ENCODE results near the gene TCF7L1. TPM values are rescaled to one million over a fixed set of nuclear protein-coding genes. Genes with fewer than 3 reads are reported as not detected.

Gene TCF7L1
- total and polyA plus RNA-seq, 9 of the 15 experiments (the other 6 are each of a cell fraction or from before 2014, with no cell fraction given), result 0.03 to 0.11 (median 0.07) TPM; not detected in 5

GRCh38 chr2:85156153-85156552 is 23.0 kb downstream of the TCF7L1 start:
- POLR2A ChIA-PET, result interaction anchor here (0.5 to 1.2 kb wide), 3 partner anchors 11 to 674 kb away, joined by 3 read pairs; no protein-coding TSS in a partner anchor
- no peak for ATAC-seq
- 0% methylated on average over 7 of the region's 7 CpGs for WGBS (ENCODE audit: insufficient coverage, low coverage, missing lambda C conversion rate)

GRCh38 chr2:85156619-85157018 is 23.4 kb downstream of the TCF7L1 start:
- Histone ChIP-seq H3K4me2 (ENCODE audit: insufficient read depth, low read length) (no peak overlapping the region), H4K20me1 (replicated peaks; ENCODE audit: control insufficient read depth, insufficient read depth, low read length) (no peaks in the 10 kb centered on the region), H3K9ac (ENCODE audit: insufficient read depth in 1 of 2, low read depth in 2 of 2, low read length in 2 of 2) (no peak overlapping the region), H3K27ac (ENCODE audit: extremely low read depth, low read depth, low read length) (no peak overlapping the region), H3K36me3 (ENCODE audit: control insufficient read depth, insufficient read depth, low read length) (no peaks in the 10 kb centered on the region), H3K4me3 (no peak overlapping the region), H3K9me1 (ENCODE audit: control insufficient read depth, insufficient read depth, low read length) (no peaks in the 10 kb centered on the region), H3K27me3 (ENCODE audit: control insufficient read depth in 2 of 2, insufficient read depth in 2 of 2, low read length in 2 of 2) (peaks cover 19 to 58% of the 10 kb centered on the region in 2 experiments), H3K79me2 (ENCODE audit: control insufficient read depth, insufficient read depth, low read length) (no peaks in the 10 kb centered on the region), H3K9me3 (replicated peaks; ENCODE audit: control insufficient read depth, insufficient read depth, low read depth, low read length) (no peaks in the 10 kb centered on the region), H2AFZ (ENCODE audit: low read depth, low read length) (no peak overlapping the region), H3K4me1 (replicated peaks in 1 of 2; ENCODE audit: control insufficient read depth in 2 of 2, insufficient read depth in 2 of 2, low read length in 2 of 2) (no peaks in the 10 kb centered on the region)
- ChIA-PET POLR2A (interaction anchor here (0.5 to 1.2 kb wide), 2 partner anchors 11 to 674 kb away, joined by 3 read pairs; no protein-coding TSS in a partner anchor), CTCF (ENCODE audit: low intra/inter-chr PET ratio) (interaction anchor here (0.5 kb wide), 1 partner anchor 48 kb away, joined by 3 read pairs; no protein-coding TSS in a partner anchor)
- no peak for TF ChIP-seq BRF1 (IDR thresholded peaks at IDR 0.05; ENCODE audit: borderline replicate concordance, extremely low read depth, insufficient read length)
- TF ChIP-seq ZNF586 (CRISPR knock-in tag; conservative IDR thresholded peaks at IDR 0.05), result no peak
- no peak for TF ChIP-seq FOXA1 (IDR thresholded peaks at IDR 0.05; ENCODE audit: borderline replicate concordance)
- FAIRE-seq, result no peak
- 24% methylated on average over 3 of the region's 3 CpGs for WGBS (ENCODE audit: insufficient coverage, low coverage, missing lambda C conversion rate)
- in situ Hi-C loops (cut with MboI), result no loop called here
- intact Hi-C loops (cut with micrococcal nuclease), result no loop called here
- ATAC-seq, result no peak
- BruUV-seq (replicated peaks), result no TSS peak
- DNase-seq (ENCODE audit: extremely low read depth in 1 of 4, low spot score in 3 of 4), result no peak

More at GRCh38 chr2:85156153-85156552, 23.0 kb downstream of the TCF7L1 start:
- in situ Hi-C loops (cut with MboI) (no loop called here), intact Hi-C loops (cut with micrococcal nuclease) (no loop called here)
- H3K9me3 ChIP-seq (replicated peaks; ENCODE audit: control insufficient read depth, insufficient read depth, low read depth, low read length), result no peaks in the 10 kb centered on the region
- no peaks in the 10 kb centered on the region for H3K4me1 ChIP-seq (replicated peaks in 1 of 2; ENCODE audit: control insufficient read depth in 2 of 2, insufficient read depth in 2 of 2, low read length in 2 of 2)
- no peak overlapping the region for H3K9ac ChIP-seq (ENCODE audit: insufficient read depth in 1 of 2, low read depth in 2 of 2, low read length in 2 of 2)
- no peak overlapping the region for H3K27ac ChIP-seq (ENCODE audit: extremely low read depth, low read depth, low read length)
- FAIRE-seq (no peak), DNase-seq (ENCODE audit: extremely low read depth in 1 of 4, low spot score in 3 of 4) (no peak)
- no peak overlapping the region for H3K4me3 ChIP-seq
- H3K36me3 ChIP-seq (ENCODE audit: control insufficient read depth, insufficient read depth, low read length), result no peaks in the 10 kb centered on the region
- H3K27me3 ChIP-seq (ENCODE audit: control insufficient read depth in 2 of 2, insufficient read depth in 2 of 2, low read length in 2 of 2), result peaks cover 15 to 53% of the 10 kb centered on the region in 2 experiments
- H3K4me2 ChIP-seq (ENCODE audit: insufficient read depth, low read length), result no peak overlapping the region
- H3K79me2 ChIP-seq (ENCODE audit: control insufficient read depth, insufficient read depth, low read length), result no peaks in the 10 kb centered on the region
- H3K9me1 ChIP-seq (ENCODE audit: control insufficient read depth, insufficient read depth, low read length), result no peaks in the 10 kb centered on the region
- H4K20me1 ChIP-seq (replicated peaks; ENCODE audit: control insufficient read depth, insufficient read depth, low read length), result no peaks in the 10 kb centered on the region
- TF ChIP-seq GTF2A2 (tag; IDR thresholded peaks at IDR 0.05) (no peak), NFIC (IDR thresholded peaks at IDR 0.05) (0 out of 2 replicates have a peak, but pooled peaks have one; percentile 14)
- CTCF ChIA-PET (ENCODE audit: low intra/inter-chr PET ratio), result interaction anchor here (0.5 kb wide), 1 partner anchor 47 kb away, joined by 3 read pairs; no protein-coding TSS in a partner anchor
- H2AFZ ChIP-seq (ENCODE audit: low read depth, low read length), result no peak overlapping the region
- BruUV-seq (replicated peaks), result no TSS peak

All from K562 (cell line).